Endothelial cell of umbilical vein (primary cell): ENCODE results near the gene MAPK11.

Experiments used
- POLR2A ChIP-seq: IDR thresholded peaks from 2 replicates; pipeline ENCODE4 v1.6.1; 2012; ENCODE audit warnings: low read depth, mild to moderate bottlenecking, control low read depth, low read length
- TF ChIP-seq, protein P1 (sequence below), 2 donors: IDR thresholded peaks; 1 replicate in 1 of 2; 2 replicates in 1 of 2; pipeline ENCODE4 v1.5.1; 2011; ENCODE audit warnings: low read length in 2 of 2, mild to moderate bottlenecking in 2 of 2, moderate library complexity in 2 of 2, control low read depth in 1 of 2, inconsistent platforms in 1 of 2, low read depth in 1 of 2; ENCODE audit not compliant: insufficient read depth in 1 of 2; ENCODE audit errors: extremely low read depth in 1 of 2

DNA sequence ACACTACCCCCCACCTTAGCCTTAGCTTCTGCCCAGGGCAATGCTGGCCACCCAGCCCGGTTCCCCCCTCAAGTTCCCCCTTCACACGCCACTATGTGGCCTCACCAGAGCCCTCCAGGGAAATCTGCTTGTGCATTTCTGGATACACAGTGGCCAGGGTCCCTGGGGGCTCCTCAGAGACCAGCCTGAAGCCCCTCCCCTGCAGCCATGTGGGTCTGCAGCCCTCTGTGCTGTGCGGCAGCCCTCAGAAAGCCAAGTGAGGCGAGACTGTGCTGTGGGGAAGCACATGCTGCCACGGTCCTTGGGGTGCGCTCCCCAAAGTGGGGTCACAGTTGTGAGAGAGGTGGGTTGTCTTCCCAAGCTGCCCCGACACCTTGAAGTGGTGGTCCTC lies 39.4 kb upstream of the MAPK11 start:
- TF ChIP-seq, protein P1, sequence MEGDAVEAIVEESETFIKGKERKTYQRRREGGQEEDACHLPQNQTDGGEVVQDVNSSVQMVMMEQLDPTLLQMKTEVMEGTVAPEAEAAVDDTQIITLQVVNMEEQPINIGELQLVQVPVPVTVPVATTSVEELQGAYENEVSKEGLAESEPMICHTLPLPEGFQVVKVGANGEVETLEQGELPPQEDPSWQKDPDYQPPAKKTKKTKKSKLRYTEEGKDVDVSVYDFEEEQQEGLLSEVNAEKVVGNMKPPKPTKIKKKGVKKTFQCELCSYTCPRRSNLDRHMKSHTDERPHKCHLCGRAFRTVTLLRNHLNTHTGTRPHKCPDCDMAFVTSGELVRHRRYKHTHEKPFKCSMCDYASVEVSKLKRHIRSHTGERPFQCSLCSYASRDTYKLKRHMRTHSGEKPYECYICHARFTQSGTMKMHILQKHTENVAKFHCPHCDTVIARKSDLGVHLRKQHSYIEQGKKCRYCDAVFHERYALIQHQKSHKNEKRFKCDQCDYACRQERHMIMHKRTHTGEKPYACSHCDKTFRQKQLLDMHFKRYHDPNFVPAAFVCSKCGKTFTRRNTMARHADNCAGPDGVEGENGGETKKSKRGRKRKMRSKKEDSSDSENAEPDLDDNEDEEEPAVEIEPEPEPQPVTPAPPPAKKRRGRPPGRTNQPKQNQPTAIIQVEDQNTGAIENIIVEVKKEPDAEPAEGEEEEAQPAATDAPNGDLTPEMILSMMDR (IDR thresholded peaks at IDR 0.05; ENCODE audit: extremely low read depth in 1 of 2, insufficient read depth in 1 of 2, low read depth in 1 of 2, low read length in 2 of 2), result no peak
- TF ChIP-seq POLR2A, result no peak
